IMR-90 (cell line): ENCODE measurements around the gene WFDC12. TPM values are rescaled to one million over a fixed set of nuclear protein-coding genes. Genes with fewer than 3 reads are reported as not detected.
A peak's percentile ranks its signal among the peaks of the same experiment; 100 is the strongest.

Experiments
- ATAC-seq: fragments of 200-7000 bp; cut with Tn5 transposase; 2 replicates; pipeline ENCODE4 v1.9.1; 2020; ENCODE audit warnings: low read depth, mild to moderate bottlenecking, moderate library complexity
- BruUV-seq: library from RNA; stranded (reverse); fragments of 400-500 nt; replicated peaks from 2 replicates; lab custom pipeline; 2021; lab: Mats Ljungman, UMichigan
- CTCF ChIA-PET: fragments of 300-600 bp; formaldehyde crosslinking; extraction: SDS; loops from one replicate; lab custom pipeline; 2021; ENCODE audit warnings: antibody characterized with exemption; lab: Yijun Ruan, JAX
- POLR2A ChIA-PET: fragments of 300-600 bp; sonication (Branson Sonifier 250); formaldehyde crosslinking; loops from one replicate; lab custom pipeline; 2022; ENCODE audit warnings: antibody characterized with exemption; ENCODE audit not compliant: unreplicated experiment; lab: Charles Lee
- DNase-seq: peaks from one replicate; pipeline ENCODE4 v3.0.0; 2013
- H2AFZ ChIP-seq: replicated peaks from 2 replicates; pipeline ENCODE3; 2013; ENCODE audit warnings: low read length, mild to moderate bottlenecking; ENCODE audit not compliant: poor library complexity
- H2AK5ac ChIP-seq: 2 replicates; pipeline ENCODE4 v1.6.1; 2013; ENCODE audit warnings: low read depth, low read length, inconsistent platforms
- H2AK9ac ChIP-seq: replicated peaks from 2 replicates; pipeline ENCODE3; 2013; ENCODE audit warnings: mild to moderate bottlenecking, low read depth, low read length, moderate library complexity; ENCODE audit not compliant: poor library complexity
- H2BK120ac ChIP-seq: 2 replicates; pipeline ENCODE4 v1.6.1; 2013; ENCODE audit warnings: low read depth, low read length, inconsistent platforms
- H2BK15ac ChIP-seq: 3 replicates; pipeline ENCODE4 v1.6.1; 2013; ENCODE audit warnings: low read depth, low read length, inconsistent platforms
- H2BK20ac ChIP-seq: 2 replicates; pipeline ENCODE4 v1.6.1; 2013; ENCODE audit warnings: low read depth, mild to moderate bottlenecking, inconsistent platforms, low read length, moderate library complexity
- H2BK5ac ChIP-seq: 2 replicates; pipeline ENCODE4 v1.6.1; 2013; ENCODE audit warnings: mild to moderate bottlenecking, low read depth, low read length, inconsistent platforms; ENCODE audit not compliant: poor library complexity, severe bottlenecking
- H3K14ac ChIP-seq: replicated peaks from 2 replicates; pipeline ENCODE4 v1.6.1; 2013; ENCODE audit warnings: low read depth, low read length, inconsistent platforms
- H3K18ac ChIP-seq: 2 replicates; pipeline ENCODE4 v1.6.1; 2013; ENCODE audit warnings: low read depth, low read length, control low read depth
- H3K23ac ChIP-seq: 2 replicates; pipeline ENCODE4 v1.6.1; 2013; ENCODE audit warnings: low read depth, low read length, inconsistent platforms
- H3K27ac ChIP-seq: 2 replicates; pipeline ENCODE4 v1.5.1; 2013; ENCODE audit warnings: mild to moderate bottlenecking, control low read depth, low read length; ENCODE audit not compliant: insufficient read depth
- H3K27me3 ChIP-seq: 2 replicates; pipeline ENCODE4 v1.6.1; 2013; ENCODE audit warnings: low read length; ENCODE audit not compliant: control insufficient read depth, insufficient read depth
- H3K36me3 ChIP-seq: 2 replicates; pipeline ENCODE4 v1.6.1; 2013; ENCODE audit warnings: low read length, mixed read lengths; ENCODE audit not compliant: control insufficient read depth, insufficient read depth
- H3K4ac ChIP-seq: 2 replicates; pipeline ENCODE4 v1.6.1; 2013; ENCODE audit warnings: low read depth, low read length, inconsistent platforms
- H3K4me1 ChIP-seq: 2 replicates; pipeline ENCODE4 v1.6.1; 2013; ENCODE audit warnings: low read length, mixed read lengths; ENCODE audit not compliant: control insufficient read depth, insufficient read depth
- H3K4me2 ChIP-seq: 2 replicates; pipeline ENCODE4 v1.6.1; 2013; ENCODE audit warnings: low read depth, mild to moderate bottlenecking, control low read depth, low read length, moderate library complexity
- H3K4me3 ChIP-seq: 2 replicates; pipeline ENCODE4 v1.5.1; 2013; ENCODE audit warnings: low read depth, mild to moderate bottlenecking, control low read depth, low read length, moderate library complexity; ENCODE audit not compliant: insufficient read depth
- H3K56ac ChIP-seq: 2 replicates; pipeline ENCODE4 v1.6.1; 2013; ENCODE audit warnings: low read length, inconsistent platforms; ENCODE audit not compliant: insufficient read depth; ENCODE audit errors: extremely low read depth
- H3K79me1 ChIP-seq, 2 experiments: 2 replicates each; pipeline ENCODE4 v1.6.1; 2013; ENCODE audit warnings: low read length in 2 of 2, inconsistent platforms in 1 of 2, low read depth in 1 of 2
- H3K9ac ChIP-seq: 2 replicates; pipeline ENCODE4 v1.6.1; 2013; ENCODE audit warnings: low read depth, low read length, control low read depth
- H3K9me1 ChIP-seq: 2 replicates; pipeline ENCODE4 v1.6.1; 2013; ENCODE audit warnings: low read length, inconsistent platforms; ENCODE audit not compliant: insufficient read depth
- H3K9me3 ChIP-seq: 2 replicates; pipeline ENCODE4 v1.6.1; 2013; ENCODE audit warnings: low read length; ENCODE audit not compliant: control insufficient read depth, insufficient read depth
- H4K20me1 ChIP-seq: 2 replicates; pipeline ENCODE4 v1.6.1; 2013; ENCODE audit warnings: low read length, inconsistent platforms; ENCODE audit not compliant: insufficient read depth
- H4K5ac ChIP-seq: 2 replicates; pipeline ENCODE4 v1.6.1; 2013; ENCODE audit warnings: mild to moderate bottlenecking, low read depth, low read length, control low read depth
- H4K8ac ChIP-seq, 2 experiments: 2 replicates each; pipeline ENCODE4 v1.6.1; 2013; ENCODE audit warnings: low read depth in 2 of 2, low read length in 2 of 2, control low read depth in 1 of 2, inconsistent platforms in 1 of 2
- H4K91ac ChIP-seq: 2 replicates; pipeline ENCODE4 v1.6.1; 2013; ENCODE audit warnings: low read depth, low read length, inconsistent platforms; ENCODE audit not compliant: insufficient read depth
- CHD1 ChIP-seq: IDR thresholded peaks from 2 replicates; pipeline ENCODE4 v1.6.1; 2012; ENCODE audit warnings: low read depth, low read length, improper control_type of control experiment
- CTCF ChIP-seq: conservative IDR thresholded peaks from 2 replicates; pipeline ENCODE4 v1.5.1; 2012; ENCODE audit warnings: mild to moderate bottlenecking, low read depth, low read length, improper control_type of control experiment
- ELK1 ChIP-seq: fragments of 150-350 bp; IDR thresholded peaks from 2 replicates; pipeline ENCODE4 v1.6.1; 2016; ENCODE audit warnings: low read depth, mild to moderate bottlenecking, low read length, moderate library complexity, borderline replicate concordance
- MAFK ChIP-seq: IDR thresholded peaks from 2 replicates; pipeline ENCODE4 v1.6.1; 2012; ENCODE audit warnings: low read depth, low read length, improper control_type of control experiment
- SMC3 ChIP-seq: fragments of 150-350 bp; IDR thresholded peaks from 2 replicates; pipeline ENCODE4 v1.6.1; 2016; ENCODE audit warnings: low read depth, mild to moderate bottlenecking, antibody characterized with exemption, low read length, moderate library complexity
- USF2 ChIP-seq: fragments of 150-350 bp; IDR thresholded peaks from 2 replicates; pipeline ENCODE4 v1.6.1; 2017; ENCODE audit warnings: mild to moderate bottlenecking, antibody characterized with exemption, low read length, low read depth
- WGBS, 2 experiments: methylation state at CpG; one replicate each; pipeline versions ENCODE4 v1.1.5 to v1.1.7; 2013; ENCODE audit warnings: missing lambda C conversion rate in 2 of 2; ENCODE audit not compliant: insufficient read length in 1 of 2; ENCODE audit errors: extremely low coverage in 2 of 2; 5-methylcytosine and 5-hydroxymethylcytosine counted together
- dilution Hi-C: fragments of 300-500 bp; cut with HindIII; formaldehyde crosslinking; loops from one replicate; pipeline ENCODE4 v1.14.3; 2018; ENCODE audit warnings: low sequenced_read_pairs; ENCODE audit not compliant: unreplicated experiment
- in situ Hi-C: fragments of 300-500 bp; cut with MboI; formaldehyde crosslinking; loops from 3 replicates; pipeline ENCODE4 v1.14.3; 2019; ENCODE audit warnings: low sequenced_read_pairs, inconsistent platforms, mixed read lengths
- intact Hi-C: fragments of 100-400 bp; cut with micrococcal nuclease; formaldehyde crosslinking; loops from 2 replicates; pipeline ENCODE4 v1.10.0; 2022
- polyA plus RNA-seq, 3 experiments: library from polyadenylated mRNA; depleted of rRNA; stranded (reverse); fragments of >200 nt; gene quantifications; 2 replicates each; pipeline ENCODE4 v1.2.3, GENCODE V29; 2012; ENCODE audit warnings: low replicate concordance in 1 of 3
- total RNA-seq: library from RNA; depleted of rRNA; stranded (reverse); fragments of >200 nt; gene quantifications from 2 replicates; pipeline ENCODE4 v1.2.3, GENCODE V29; 2012

Gene WFDC12
- total and polyA plus RNA-seq, 2 of the 4 experiments (the other 2 are of a cell fraction), result not detected

- dilution Hi-C loops (no loop called here), in situ Hi-C loops (no loop called here), intact Hi-C loops (no loop called here)
- Histone ChIP-seq H3K79me1 (no peaks in the 10 kb centered on the region), H4K20me1 (no peaks in the 10 kb centered on the region), H3K27me3 (peaks cover 3% of the 10 kb centered on the region), H3K14ac (no peak overlapping the region), H4K8ac (no peak overlapping the region), H2BK20ac (no peak overlapping the region), H2AFZ (no peak overlapping the region), H2BK15ac (no peak overlapping the region), H3K27ac (no peak overlapping the region), H3K4me1 (no peaks in the 10 kb centered on the region), H2BK5ac (no peak overlapping the region), H3K18ac (no peak overlapping the region), H3K56ac (no peak overlapping the region), H3K4me3 (no peak overlapping the region), H3K23ac (no peak overlapping the region), H3K4me2 (no peak overlapping the region), H3K36me3 (no peaks in the 10 kb centered on the region), H3K9me1 (no peaks in the 10 kb centered on the region), H4K5ac (no peak overlapping the region), H2AK9ac (no peak overlapping the region), H3K4ac (no peak overlapping the region), H4K91ac (no peak overlapping the region), H2AK5ac (no peak overlapping the region), H3K9me3 (no peaks in the 10 kb centered on the region), H3K9ac (no peak overlapping the region), H2BK120ac (no peak overlapping the region)
- WGBS, 2 experiments, result 67% methylated on average over 1 of the region's 20 CpGs; no CpG with 5 or more reads in 1 of the 2 experiments
- POLR2A ChIA-PET, result no interaction called here
- no peak for TF ChIP-seq USF2
- no peak for TF ChIP-seq CHD1
- TF ChIP-seq SMC3, result 0 out of 2 replicates have a peak, but pooled peaks have one; percentile 11
- no peak for TF ChIP-seq MAFK
- no peak for TF ChIP-seq ELK1
- TF ChIP-seq CTCF, result peak; percentile 36; the same call in 1 of the 2 replicates
- ATAC-seq, result no peak
- CTCF ChIA-PET, result no interaction called here
- DNase-seq, result no peak
- BruUV-seq, result no TSS peak
These were observed 14.5 kb upstream of the WFDC12 start for GRCh38 chr20:45138561-45139300.
